TTC549 (cell line): ENCODE results near the gene SLC9A3.
"Not testable (repeated sequence)": the region's sequence is repeated elsewhere in the genome, so short reads cannot be mapped to it uniquely, and the experiment has no call there.

Source experiments
- FAIRE-seq: peaks from 2 replicates; lab custom pipeline; 2012; peaks lifted over from hg19 to GRCh38; lab: Jason Lieb, UNC

The SLC9A3 gene

GRCh38 chr5:474840-475661 is 49.2 kb downstream of the SLC9A3 start:
- no peak for FAIRE-seq

- FAIRE-seq = not testable (repeated sequence)
Measured at GRCh38 chr5:474232-474839, 49.9 kb downstream of the SLC9A3 start.

- no peak for FAIRE-seq
Measured at GRCh38 chr5:473551-474192, 50.6 kb downstream of the SLC9A3 start.

- FAIRE-seq = no peak
Measured at GRCh38 chr5:472656-473550, 51.3 kb downstream of the SLC9A3 start.

GRCh38 chr5:472076-472655 is 52.1 kb downstream of the SLC9A3 start:
- no peak for FAIRE-seq

GRCh38 chr5:471750-472058 is 52.5 kb downstream of the SLC9A3 start:
- no peak for FAIRE-seq

GRCh38 chr5:470961-471749 is 53.1 kb downstream of the SLC9A3 start:
- no peak for FAIRE-seq

- FAIRE-seq = no peak
Measured at GRCh38 chr5:469752-470483, 54.3 kb downstream of the SLC9A3 start.

GRCh38 chr5:468401-468800 is 55.8 kb downstream of the SLC9A3 start:
- FAIRE-seq = no peak

- no peak for FAIRE-seq
Measured at GRCh38 chr5:466661-467310, 57.5 kb downstream of the SLC9A3 start.

- FAIRE-seq = no peak
Measured at GRCh38 chr5:465591-466403, 58.5 kb downstream of the SLC9A3 start.

GRCh38 chr5:464843-465590 is 59.2 kb downstream of the SLC9A3 start:
- FAIRE-seq = no peak

- FAIRE-seq = no peak
Measured at GRCh38 chr5:464446-464842, 59.8 kb downstream of the SLC9A3 start.

- no peak for FAIRE-seq
Measured at GRCh38 chr5:463952-464351, 60.3 kb downstream of the SLC9A3 start.

- no peak for FAIRE-seq
Measured at GRCh38 chr5:463301-463700, 60.9 kb downstream of the SLC9A3 start.

GRCh38 chr5:462051-462481 is 62.2 kb downstream of the SLC9A3 start:
- FAIRE-seq = no peak

GRCh38 chr5:460273-460625 is 64.0 kb downstream of the SLC9A3 start:
- no peak for FAIRE-seq

- no peak for FAIRE-seq
Measured at GRCh38 chr5:459562-460272, 64.5 kb downstream of the SLC9A3 start.
